GM18867 (cell line): ENCODE measurements around the gene MATK.

ENCODE experiments used
- ATAC-seq: cut with Tn5 transposase; IDR thresholded peaks from one replicate; pipeline ENCODE4 v1.9.1; 2021; ENCODE audit warnings: mild to moderate bottlenecking, moderate library complexity; ENCODE audit not compliant: unreplicated experiment

Gene MATK

GRCh38 chr19:3792114-3792513, 5.9 kb upstream of the MATK start:
- no peak for ATAC-seq

GRCh38 chr19:3790941-3791340, 4.8 kb upstream of the MATK start:
- ATAC-seq: no peak

GRCh38 chr19:3790209-3790734, 4.1 kb upstream of the MATK start:
- ATAC-seq: no peak

- no peak for ATAC-seq
Observed at GRCh38 chr19:3788996-3789778, 3.0 kb upstream of the MATK start.

- no peak for ATAC-seq
Observed at GRCh38 chr19:3785451-3785937, 687 bp downstream of the MATK start.

GRCh38 chr19:3784607-3785450, 1.4 kb downstream of the MATK start:
- no peak for ATAC-seq

DNA sequence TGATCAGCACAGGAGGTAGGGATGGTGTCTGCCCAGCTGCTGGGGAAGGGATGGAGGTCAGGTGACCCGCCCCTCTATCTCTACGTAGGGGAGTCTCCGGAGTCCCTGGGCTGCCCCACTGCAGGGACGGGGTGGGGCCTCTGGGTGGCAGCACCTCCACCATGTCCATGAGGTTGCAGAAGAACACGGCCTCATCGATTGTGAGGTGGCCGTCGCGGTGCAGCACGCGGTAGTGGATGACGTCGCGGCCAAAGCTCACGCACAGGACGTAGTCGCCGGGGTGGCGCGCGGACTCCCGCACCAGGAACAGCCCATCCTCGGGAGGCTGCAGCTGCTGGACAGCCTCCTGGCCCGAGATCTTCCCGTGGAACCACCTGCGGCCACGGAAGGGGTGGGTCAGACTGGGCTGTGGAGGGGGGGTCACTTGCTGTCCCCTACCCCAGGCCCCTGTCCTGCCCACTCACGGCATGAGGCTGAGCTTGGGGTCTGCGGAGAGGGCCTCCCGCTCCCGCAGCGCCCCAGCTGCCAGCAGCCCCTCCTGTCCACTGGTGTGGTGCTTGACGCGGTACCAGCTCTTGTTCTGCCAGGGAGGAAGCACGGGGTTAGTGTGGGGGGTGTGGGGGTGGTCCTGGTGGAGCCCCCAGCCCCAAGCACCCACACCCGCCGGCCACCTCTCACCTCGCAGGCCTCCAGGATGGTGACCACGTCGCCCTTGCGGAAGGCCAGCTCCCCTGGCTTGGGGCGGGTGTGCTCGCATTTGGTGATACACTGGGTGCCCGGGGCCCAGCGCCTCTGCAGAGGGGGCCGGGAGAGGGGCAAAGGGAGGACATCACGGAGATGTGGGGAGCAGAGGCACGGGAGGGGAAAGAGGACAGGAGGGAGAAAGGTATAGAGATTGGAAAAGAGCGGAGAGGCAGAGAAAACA, 2.3 kb downstream of the MATK start:
- ATAC-seq: no peak

DNA sequence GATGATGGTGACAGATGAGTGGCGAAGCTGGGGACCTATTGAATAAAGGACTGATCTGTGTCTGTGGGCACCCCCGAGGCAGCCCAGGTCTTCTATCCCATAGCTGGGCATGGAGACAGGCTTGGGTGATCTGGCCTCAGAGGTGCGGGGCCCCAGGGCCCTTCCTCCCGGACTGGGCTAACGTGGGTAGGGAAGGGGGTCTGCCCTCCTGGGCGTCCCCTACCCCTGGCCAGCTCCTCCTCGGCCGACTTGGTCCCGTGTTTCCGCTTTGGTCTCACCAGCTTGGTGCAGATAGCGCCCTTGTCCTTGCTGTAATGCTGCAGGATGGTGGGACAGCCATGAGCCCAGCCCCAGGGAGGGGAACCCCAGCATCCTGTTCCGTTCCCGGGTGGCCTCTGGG, 3.3 kb downstream of the MATK start:
- no peak for ATAC-seq

DNA sequence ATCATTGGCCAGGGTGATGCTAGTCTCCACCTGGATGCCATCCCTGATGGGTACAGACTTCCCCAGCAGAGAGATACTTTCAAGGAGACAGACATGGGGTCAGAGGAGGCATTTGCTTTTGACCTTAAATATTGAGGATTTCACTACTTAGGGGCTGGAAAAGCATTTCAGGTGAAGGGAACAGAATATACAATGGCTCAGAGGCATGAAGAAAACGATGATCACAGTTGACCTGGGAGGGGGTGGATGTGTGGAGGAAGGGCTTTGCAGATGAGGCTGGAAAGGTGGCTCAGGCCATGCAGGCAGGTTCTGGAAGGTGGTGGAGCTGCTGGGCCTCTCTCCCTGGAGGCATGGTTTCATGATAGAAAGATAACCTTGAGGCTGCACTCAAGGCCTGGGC, 3.9 kb downstream of the MATK start:
- no peak for ATAC-seq

- ATAC-seq: no peak
Observed at GRCh38 chr19:3781603-3782002, 4.6 kb downstream of the MATK start.

DNA sequence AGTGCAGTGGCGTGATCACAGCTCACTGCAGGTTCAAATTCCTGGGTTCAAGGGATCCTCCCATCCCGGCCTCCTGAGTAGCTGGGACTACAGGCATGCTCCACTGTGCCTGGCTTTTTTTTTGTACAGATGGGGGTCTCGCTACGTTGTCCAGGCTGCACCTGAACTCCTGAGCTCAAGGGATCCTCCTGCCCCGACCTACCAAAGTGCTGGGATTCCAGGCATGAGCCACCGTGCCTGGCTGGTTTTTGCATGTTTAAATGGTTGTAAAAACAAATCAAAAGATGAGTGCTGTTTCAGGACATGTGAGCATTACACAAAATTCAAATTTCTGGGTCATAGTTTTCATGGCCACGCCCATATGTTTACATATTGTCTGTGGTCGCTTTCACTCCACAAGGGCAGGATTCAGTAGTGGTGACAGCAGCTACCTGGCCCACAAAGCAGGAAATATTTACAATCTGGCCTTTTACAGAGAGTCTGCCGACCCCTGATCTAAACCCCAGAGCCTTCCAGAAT, 5.3 kb downstream of the MATK start:
- no peak for ATAC-seq

DNA sequence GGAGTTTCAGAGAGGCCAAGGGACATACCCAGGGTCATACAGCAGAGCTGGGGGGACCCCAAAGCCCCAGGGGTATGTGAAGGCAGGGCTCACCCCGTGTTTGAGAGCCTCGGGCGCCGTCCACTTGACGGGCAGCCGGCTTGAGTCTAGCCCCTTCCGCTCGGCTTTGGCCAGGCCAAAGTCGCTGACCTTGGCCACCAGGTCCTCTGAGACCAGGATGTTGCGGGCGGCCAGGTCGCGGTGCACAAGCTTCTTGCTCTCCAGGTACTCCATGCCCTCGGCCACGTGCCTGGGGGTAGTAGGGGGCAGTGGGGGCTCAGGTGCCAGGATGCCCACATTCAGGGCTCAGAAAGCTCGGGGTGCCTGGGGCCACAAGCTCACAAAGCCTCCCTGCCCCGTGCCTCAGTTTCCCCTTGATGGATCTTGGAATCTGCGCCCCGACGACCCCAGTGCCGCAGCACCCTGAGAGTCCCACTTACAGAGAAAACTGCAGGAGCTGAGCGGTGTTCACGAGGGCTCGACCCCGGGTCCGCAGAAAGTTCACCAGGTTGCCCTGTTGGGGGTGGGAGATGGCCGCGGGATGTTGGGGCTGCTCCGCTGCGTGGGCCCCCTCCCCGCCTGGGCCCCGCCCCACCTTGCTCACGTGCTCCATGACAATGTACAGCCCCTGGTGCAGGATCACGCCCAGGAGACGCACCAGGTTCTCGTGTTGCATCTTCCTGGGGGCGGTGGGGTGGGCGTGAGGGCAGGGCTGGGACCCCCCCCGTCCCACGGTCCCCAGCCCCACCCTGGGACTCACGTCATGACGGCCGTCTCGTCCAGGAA, 7.1 kb downstream of the MATK start:
- no peak for ATAC-seq

GRCh38 chr19:3778104-3778867, 7.9 kb downstream of the MATK start:
- ATAC-seq: no peak

GRCh38 chr19:3776479-3777040, 9.6 kb downstream of the MATK start:
- no peak for ATAC-seq

DNA sequence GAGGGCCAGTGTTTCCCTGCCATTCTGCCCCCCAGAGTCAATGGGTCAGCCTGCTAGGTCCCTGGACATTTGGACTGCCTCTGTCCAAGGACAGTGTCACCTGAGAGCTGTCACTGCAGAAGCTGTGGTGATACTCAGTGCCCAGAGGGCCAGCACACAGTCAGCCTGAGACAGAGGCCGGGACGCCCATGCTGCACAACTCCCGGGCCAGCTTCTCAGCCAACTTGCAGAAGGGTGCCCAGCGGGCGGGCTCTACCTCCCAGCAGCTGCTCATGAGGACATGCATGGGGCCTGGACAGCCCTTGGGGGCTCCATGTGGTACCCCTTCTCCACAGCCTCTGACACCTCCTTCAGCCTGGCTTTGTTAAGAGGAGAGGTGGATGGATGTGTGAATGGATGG, 10.3 kb downstream of the MATK start:
- ATAC-seq: no peak

GRCh38 chr19:3775374-3775711, 10.8 kb downstream of the MATK start:
- no peak for ATAC-seq

DNA sequence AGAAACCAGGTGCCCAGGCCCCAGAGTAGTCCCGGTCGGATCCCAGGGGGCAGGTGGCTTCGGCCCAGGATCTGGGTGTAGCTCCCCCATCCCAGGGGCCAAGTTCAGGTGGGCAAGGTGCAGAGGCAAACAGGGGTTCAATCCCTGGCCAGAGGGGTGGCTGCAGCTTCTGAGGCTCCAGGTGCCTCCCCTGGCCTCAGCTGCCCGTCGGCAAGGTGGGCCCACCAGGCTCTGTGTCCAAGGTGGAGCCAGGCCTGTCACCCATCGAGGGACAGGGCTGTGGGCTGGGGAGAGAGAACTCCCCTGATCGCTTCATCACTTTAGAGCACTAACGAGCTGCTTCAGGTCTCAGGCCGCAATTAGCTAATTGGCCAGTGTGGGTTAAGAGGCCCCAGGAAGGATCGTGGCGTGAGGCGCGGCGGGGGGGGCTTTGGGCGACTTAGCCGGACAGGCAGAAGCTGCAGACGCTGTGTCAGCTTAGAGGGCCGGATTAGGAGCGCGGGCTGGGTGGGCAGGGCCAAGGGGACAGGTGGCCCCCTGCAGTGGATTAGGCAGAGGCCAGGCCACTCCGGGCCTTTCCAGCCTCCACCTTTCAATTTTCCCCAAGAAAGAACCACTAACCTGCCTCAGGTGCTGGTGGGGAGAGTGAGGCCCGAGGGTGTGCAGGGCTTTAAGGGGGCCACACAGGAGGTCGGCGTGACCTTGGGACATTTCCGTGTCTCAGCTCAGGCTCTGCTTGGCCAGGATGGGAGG, 11.4 kb downstream of the MATK start:
- ATAC-seq: no peak
